T-cell (primary cell): ENCODE data around the gene ADGRB3. TPM values are rescaled to one million over a fixed set of nuclear protein-coding genes. Genes with fewer than 3 reads are reported as not detected.
"Not testable (repeated sequence)": the region's sequence is repeated elsewhere in the genome, so short reads cannot be mapped to it uniquely, and the experiment has no call there.

Experiments used
- ATAC-seq, 4 experiments: fragments of 200-7000 bp in 3 of 4; fragments of 150-1000 bp in 1 of 4; cut with Tn5 transposase; replicated peaks in 1 of 4; 1 replicate in 3 of 4; 2 replicates in 1 of 4; pipeline ENCODE4 v1.10.0; 2021; ENCODE audit warnings: moderate library complexity in 3 of 4, mild to moderate bottlenecking in 2 of 4, moderate number of reproducible peaks in 1 of 4
- CTCF ChIA-PET, 2 donors: fragments of 300-600 bp; sonication (Branson Sonifier 250); formaldehyde crosslinking; loops; one replicate each; lab custom pipeline; 2022; ENCODE audit warnings: antibody characterized with exemption in 2 of 2; lab: Charles Lee
- POLR2A ChIA-PET, 2 donors: fragments of 300-600 bp; sonication (Branson Sonifier 250); formaldehyde crosslinking; loops; one replicate each; lab custom pipeline; 2022; ENCODE audit warnings: antibody characterized with exemption in 2 of 2; lab: Charles Lee
- DNase-seq, 35 experiments: peaks; one replicate each; pipeline versions ENCODE4 v3.0.0 to v3.0.0-alpha.2; 2013 to 2023
- H3K27ac ChIP-seq: one replicate; pipeline ENCODE4 v1.5.1; 2013; ENCODE audit warnings: low read length
- H3K27me3 ChIP-seq, 2 experiments: replicated peaks in 1 of 2; 1 replicate in 1 of 2; 2 replicates in 1 of 2; pipeline versions ENCODE4 v1.6.1 to v1.7.0; 2013; ENCODE audit warnings: low read length in 1 of 2, mixed read lengths in 1 of 2; ENCODE audit not compliant: control insufficient read depth in 2 of 2, insufficient read depth in 2 of 2; ENCODE audit errors: extremely low read depth in 1 of 2
- H3K36me3 ChIP-seq, 2 donors: 1 replicate in 1 of 2; 2 replicates in 1 of 2; pipeline versions ENCODE4 v1.6.1 to v1.7.0; 2013; ENCODE audit warnings: low read length in 1 of 2; ENCODE audit not compliant: control insufficient read depth in 2 of 2, insufficient read depth in 1 of 2; ENCODE audit errors: extremely low read depth in 1 of 2
- H3K4me1 ChIP-seq, 2 experiments: 1 replicate in 1 of 2; 2 replicates in 1 of 2; pipeline versions ENCODE4 v1.6.1 to v1.7.0; 2013; ENCODE audit warnings: low read length in 2 of 2, mixed read lengths in 1 of 2; ENCODE audit not compliant: insufficient read depth in 2 of 2, control insufficient read depth in 1 of 2; ENCODE audit errors: extremely low read depth in 1 of 2
- H3K4me3 ChIP-seq, 2 donors: 1 replicate in 1 of 2; 2 replicates in 1 of 2; pipeline versions ENCODE4 v1.5.1 to v1.7.0; 2013; ENCODE audit warnings: mild to moderate bottlenecking in 2 of 2, low read length in 1 of 2, moderate library complexity in 1 of 2; ENCODE audit not compliant: control insufficient read depth in 1 of 2; ENCODE audit errors: extremely low read depth in 1 of 2
- H3K9me3 ChIP-seq: 2 replicates; pipeline ENCODE4 v1.7.0; 2013
- H3K27ac Mint-ChIP-seq, 2 donors: one replicate each; pipeline ENCODE4 v1.8.0; 2020 to 2021; ENCODE audit warnings: mild to moderate bottlenecking in 2 of 2, mixed read lengths in 2 of 2
- H3K27me3 Mint-ChIP-seq, 2 donors: one replicate each; pipeline ENCODE4 v1.8.0; 2021 to 2022; ENCODE audit warnings: mixed read lengths in 2 of 2
- H3K36me3 Mint-ChIP-seq: one replicate; pipeline ENCODE4 v1.8.0; 2021; ENCODE audit warnings: mixed read lengths
- H3K4me1 Mint-ChIP-seq, 3 donors: one replicate each; pipeline ENCODE4 v1.8.0; 2020 to 2022; ENCODE audit warnings: mixed read lengths in 3 of 3, mild to moderate bottlenecking in 1 of 3
- H3K4me3 Mint-ChIP-seq, 3 donors: one replicate each; pipeline ENCODE4 v1.8.0; 2020 to 2022; ENCODE audit warnings: mild to moderate bottlenecking in 3 of 3, mixed read lengths in 3 of 3, moderate library complexity in 3 of 3
- H3K9me3 Mint-ChIP-seq, 3 donors: one replicate each; pipeline ENCODE4 v1.8.0; 2020 to 2022; ENCODE audit warnings: mixed read lengths in 3 of 3
- WGBS: methylation state at CpG from one replicate; pipeline ENCODE4 v1.1.5; 2013; ENCODE audit warnings: missing lambda C conversion rate; ENCODE audit not compliant: insufficient coverage; 5-methylcytosine and 5-hydroxymethylcytosine counted together
- total RNA-seq, 35 experiments: library from RNA in 6 of 35; stranded (reverse) in 6 of 35; fragments of 120-200 nt in 1 of 35; gene quantifications; one replicate each; pipeline versions ENCODE4 v1.2.1 to v1.2.4 and lab custom pipeline; 2013 to 2026

Gene ADGRB3
- total RNA-seq, 5 donors from 2014 or later (not counting 1 experiment from before 2014, with no cell fraction given) = not detected

DNA sequence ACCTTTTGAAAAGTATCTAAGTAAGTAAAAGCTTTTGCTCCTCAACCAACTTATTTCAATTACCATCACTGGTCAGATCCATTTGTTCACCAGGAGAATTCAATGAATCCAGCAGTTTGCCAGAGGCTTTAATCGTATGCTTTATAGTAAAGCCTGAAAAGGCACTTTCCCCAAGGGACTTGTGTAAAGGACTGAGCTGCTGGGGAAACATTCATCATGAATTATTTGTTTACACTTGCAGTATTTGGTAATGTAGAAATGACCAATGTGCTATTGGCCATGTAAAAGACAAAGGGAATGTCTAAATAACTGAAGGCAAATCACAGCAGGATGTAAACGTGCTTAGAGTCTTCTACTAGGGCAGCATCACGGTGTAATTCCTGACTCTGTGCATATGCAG lies 471.4 kb downstream of the ADGRB3 start:
- DNase-seq = no peak
- ChIA-PET POLR2A (interaction anchor here in 1 of 2 donors (0.5 kb wide), 1 partner anchor 33 kb away, joined by 7 read pairs; no protein-coding TSS in a partner anchor), CTCF (no interaction called here)
- no peaks in the 10 kb centered on the region for H3K27me3 Mint-ChIP-seq
- peaks cover 0 to 12% (median 3%) of the 10 kb centered on the region in 3 donors for H3K9me3 Mint-ChIP-seq
- no peak overlapping the region for H3K27ac Mint-ChIP-seq
- H3K36me3 Mint-ChIP-seq = no peaks in the 10 kb centered on the region
- H3K4me3 Mint-ChIP-seq = no peak overlapping the region
- H3K9me3 ChIP-seq = no peaks in the 10 kb centered on the region
- no peak overlapping the region for H3K27ac ChIP-seq
- no peak for ATAC-seq
- no peaks in the 10 kb centered on the region for H3K4me1 Mint-ChIP-seq
- H3K36me3 ChIP-seq = no peaks in the 10 kb centered on the region
- no peak overlapping the region for H3K4me3 ChIP-seq
- 65% methylated on average over 2 of the region's 3 CpGs for WGBS
- no peaks in the 10 kb centered on the region for H3K27me3 ChIP-seq
- H3K4me1 ChIP-seq = no peaks in the 10 kb centered on the region

DNA sequence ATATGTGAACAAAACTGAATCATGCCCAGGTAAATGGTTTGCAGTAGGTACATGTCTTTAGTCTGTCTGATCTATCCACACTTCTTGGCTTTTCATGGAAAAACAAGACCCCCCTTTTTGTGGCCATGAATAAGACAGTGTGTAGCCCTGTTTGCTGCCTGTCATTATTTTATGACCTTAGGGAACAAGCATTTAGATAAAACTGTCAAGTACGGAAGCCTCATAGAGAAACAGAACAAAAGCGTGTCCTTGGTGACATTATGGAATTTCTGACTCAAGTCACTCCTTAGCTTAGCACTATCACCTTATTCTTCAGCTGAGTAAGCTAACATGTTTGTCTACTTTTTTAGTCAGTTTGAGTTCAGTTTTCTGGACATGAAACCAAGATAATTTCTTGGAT lies 476.2 kb downstream of the ADGRB3 start:
- Histone ChIP-seq H3K36me3 (no peaks in the 10 kb centered on the region), H3K27ac (no peak overlapping the region), H3K27me3 (no peaks in the 10 kb centered on the region), H3K4me1 (no peaks in the 10 kb centered on the region), H3K4me3 (no peak overlapping the region), H3K9me3 (no peaks in the 10 kb centered on the region)
- no peak overlapping the region for H3K4me3 Mint-ChIP-seq
- DNase-seq (no peak), ATAC-seq (no peak)
- ChIA-PET CTCF (no interaction called here), POLR2A (no interaction called here)
- no peaks in the 10 kb centered on the region for H3K27me3 Mint-ChIP-seq
- H3K9me3 Mint-ChIP-seq = peaks cover 0 to 4% (median 4%) of the 10 kb centered on the region in 3 donors
- WGBS = 100% methylated on average over 2 of the region's 2 CpGs
- H3K4me1 Mint-ChIP-seq = no peaks in the 10 kb centered on the region
- no peaks in the 10 kb centered on the region for H3K36me3 Mint-ChIP-seq
- H3K27ac Mint-ChIP-seq = no peak overlapping the region

DNA sequence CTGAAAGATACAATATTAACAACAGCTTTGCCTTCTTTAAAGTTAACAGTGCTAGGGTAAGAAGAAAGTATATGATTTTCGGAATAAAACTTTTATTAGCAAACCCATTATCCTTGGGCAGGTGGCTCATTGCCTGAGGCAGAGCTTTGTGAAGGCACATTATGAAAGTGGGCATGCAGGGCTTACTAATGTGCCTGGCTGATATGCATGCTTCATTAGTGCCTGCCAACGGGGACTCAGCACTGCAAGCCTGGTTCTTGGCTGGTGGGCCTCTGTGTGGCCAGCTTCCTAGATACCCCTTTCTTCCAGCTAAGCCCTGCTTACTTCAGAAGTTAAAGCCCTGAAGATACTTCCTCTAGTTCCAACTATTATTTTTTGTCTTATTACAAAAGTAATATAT lies 481.6 kb downstream of the ADGRB3 start:
- WGBS = 50% methylated on average over 1 of the region's 2 CpGs
- Mint-ChIP-seq H3K4me3 (no peak overlapping the region), H3K4me1 (no peaks in the 10 kb centered on the region), H3K27ac (no peak overlapping the region), H3K27me3 (no peaks in the 10 kb centered on the region), H3K36me3 (no peaks in the 10 kb centered on the region), H3K9me3 (peaks cover 0 to 7% (median 3%) of the 10 kb centered on the region in 3 donors)
- no peak overlapping the region for H3K27ac ChIP-seq
- ChIA-PET CTCF (no interaction called here), POLR2A (no interaction called here)
- ATAC-seq (no peak), DNase-seq (no peak)
- no peaks in the 10 kb centered on the region for H3K27me3 ChIP-seq
- H3K4me3 ChIP-seq = no peak overlapping the region
- no peaks in the 10 kb centered on the region for H3K4me1 ChIP-seq
- no peaks in the 10 kb centered on the region for H3K9me3 ChIP-seq
- no peaks in the 10 kb centered on the region for H3K36me3 ChIP-seq

DNA sequence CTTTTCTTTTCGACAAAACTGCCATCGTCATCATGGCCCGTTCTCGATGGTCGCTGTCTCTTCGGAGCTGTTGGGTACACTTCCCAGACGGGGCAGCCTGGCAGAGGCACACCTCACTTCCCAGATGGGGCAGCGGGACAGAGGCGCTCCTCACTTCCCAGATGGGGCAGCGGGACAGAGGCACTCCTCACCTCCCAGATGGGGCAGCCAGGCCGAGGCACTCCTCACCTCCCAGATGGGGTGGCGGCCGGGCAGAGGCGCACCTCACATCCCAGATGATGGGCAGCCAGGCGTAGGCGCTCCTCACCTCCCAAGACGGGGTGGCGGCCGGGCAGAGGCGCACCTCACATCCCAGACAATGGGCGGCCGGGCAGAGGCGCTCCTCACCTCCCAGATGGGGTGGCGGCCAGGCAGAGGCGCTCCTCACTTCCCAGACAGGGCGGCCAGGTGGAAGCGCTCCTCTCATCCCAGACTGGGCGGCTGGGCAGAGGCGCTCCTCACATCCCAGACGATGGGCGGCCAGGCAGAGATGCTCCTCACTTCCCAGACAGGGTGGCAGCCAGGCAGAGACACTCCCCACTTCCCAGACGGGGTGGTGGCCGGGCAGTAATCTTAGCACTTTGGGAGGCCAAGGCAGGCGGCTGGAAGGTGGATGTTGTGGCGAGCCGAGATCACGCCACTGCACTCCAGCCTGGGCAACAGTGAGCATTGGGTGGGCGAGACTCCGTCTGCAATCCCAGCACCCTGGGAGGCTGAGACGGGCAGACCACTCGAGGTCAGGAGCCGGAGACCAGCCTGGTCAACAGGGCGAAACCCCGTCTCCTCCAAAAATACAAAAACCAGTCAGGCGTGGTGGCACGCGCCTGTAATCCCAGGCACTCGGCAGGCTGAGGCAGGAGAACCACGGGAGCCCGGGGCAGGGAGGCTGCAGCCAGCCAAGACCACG lies 486.7 kb downstream of the ADGRB3 start:
- H3K4me3 Mint-ChIP-seq, H3K27me3 ChIP-seq, H3K27ac ChIP-seq, DNase-seq, H3K36me3 ChIP-seq, H3K9me3 ChIP-seq, H3K27me3 Mint-ChIP-seq, H3K4me1 ChIP-seq, CTCF ChIA-PET, ATAC-seq, POLR2A ChIA-PET, H3K9me3 Mint-ChIP-seq, H3K4me1 Mint-ChIP-seq, H3K36me3 Mint-ChIP-seq, H3K27ac Mint-ChIP-seq, H3K4me3 ChIP-seq: not testable (repeated sequence)
- WGBS = 87% methylated on average over 31 of the region's 51 CpGs

DNA sequence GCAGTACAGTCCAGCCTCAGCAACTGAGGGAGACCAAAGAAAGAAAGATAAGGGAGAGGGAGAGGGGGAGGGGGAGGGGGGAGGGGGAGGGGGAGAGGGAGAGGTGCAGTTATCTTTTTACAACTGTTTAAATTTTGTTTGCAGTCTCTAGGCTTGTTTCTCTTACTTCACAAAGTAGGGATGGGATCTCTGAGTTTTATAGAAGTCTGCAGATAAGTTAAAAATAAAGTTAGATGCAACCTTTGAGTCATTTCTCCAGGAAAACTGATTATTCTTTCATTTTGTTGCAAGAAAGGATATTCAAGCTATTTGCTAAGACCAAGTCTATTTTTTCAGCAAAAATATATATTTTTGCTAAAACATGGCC lies 487.3 kb downstream of the ADGRB3 start:
- H3K36me3 Mint-ChIP-seq = no peaks in the 10 kb centered on the region
- ChIA-PET POLR2A (no interaction called here), CTCF (no interaction called here)
- no peaks in the 10 kb centered on the region for H3K4me1 ChIP-seq
- no peaks in the 10 kb centered on the region for H3K36me3 ChIP-seq
- H3K27me3 ChIP-seq = no peaks in the 10 kb centered on the region
- ATAC-seq (no peak), DNase-seq (no peak)
- no peaks in the 10 kb centered on the region for H3K9me3 ChIP-seq
- peaks cover 0 to 7% (median 5%) of the 10 kb centered on the region in 3 donors for H3K9me3 Mint-ChIP-seq
- no peaks in the 10 kb centered on the region for H3K27me3 Mint-ChIP-seq
- H3K27ac ChIP-seq = no peak overlapping the region
- H3K4me3 ChIP-seq = no peak overlapping the region
- H3K4me3 Mint-ChIP-seq = no peak overlapping the region
- H3K4me1 Mint-ChIP-seq = no peaks in the 10 kb centered on the region
- no peak overlapping the region for H3K27ac Mint-ChIP-seq

DNA sequence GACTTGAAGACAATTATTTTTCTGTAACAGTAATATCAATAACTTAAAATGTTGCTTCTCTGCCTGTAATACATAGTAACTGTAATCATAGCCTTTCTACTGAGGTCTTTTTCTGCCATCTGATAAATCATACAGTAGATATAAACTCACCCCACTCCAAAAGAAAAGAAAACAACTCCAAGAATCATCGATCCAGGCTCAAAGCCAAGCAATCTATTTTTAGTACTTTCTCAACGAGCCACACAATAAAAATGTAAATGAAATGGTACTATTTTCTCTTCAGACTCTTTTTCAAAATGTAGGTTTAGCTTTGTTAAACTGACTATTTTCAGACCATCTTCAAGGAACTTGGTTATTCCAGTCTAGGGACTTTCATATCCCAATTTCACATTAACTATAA lies 493.3 kb downstream of the ADGRB3 start:
- Histone ChIP-seq H3K9me3 (no peaks in the 10 kb centered on the region), H3K4me3 (no peak overlapping the region), H3K27ac (no peak overlapping the region), H3K4me1 (no peaks in the 10 kb centered on the region), H3K36me3 (no peaks in the 10 kb centered on the region), H3K27me3 (no peaks in the 10 kb centered on the region)
- POLR2A ChIA-PET = no interaction called here
- Mint-ChIP-seq H3K36me3 (no peaks in the 10 kb centered on the region), H3K4me3 (no peak overlapping the region), H3K27me3 (no peaks in the 10 kb centered on the region), H3K9me3 (peaks cover 4 to 12% (median 11%) of the 10 kb centered on the region in 3 donors), H3K4me1 (no peaks in the 10 kb centered on the region), H3K27ac (no peak overlapping the region)
- CTCF ChIA-PET = no interaction called here
- ATAC-seq (no peak), DNase-seq (no peak)
- WGBS = no CpG with 5 or more reads among the region's 2 CpGs
